K562 (cell line): ENCODE measurements around the gene PRTFDC1. TPM values are rescaled to one million over a fixed set of nuclear protein-coding genes. Genes with fewer than 3 reads are reported as not detected.

Source experiments
- ATAC-seq: fragments of 200-7000 bp; cut with Tn5 transposase; 3 replicates; pipeline ENCODE4 v1.9.1; 2020; ENCODE audit warnings: moderate library complexity
- BruUV-seq: library from RNA; stranded (reverse); fragments of 400-500 nt; replicated peaks from 2 replicates; lab custom pipeline; 2021; lab: Mats Ljungman, UMichigan
- CTCF ChIA-PET: fragments of 300-600 bp; formaldehyde crosslinking; extraction: SDS; loops from one replicate; lab custom pipeline; 2021; ENCODE audit warnings: low intra/inter-chr PET ratio; lab: Yijun Ruan, JAX
- POLR2A ChIA-PET: fragments of 300-600, 350-650 bp; sonication (Branson Sonifier 250); formaldehyde crosslinking; extraction: SDS; loops from one replicate; lab custom pipeline; 2021; ENCODE audit warnings: antibody characterized with exemption, inconsistent platforms; lab: Yijun Ruan, JAX
- DNase-seq, 4 experiments: peaks; one replicate each; pipeline versions ENCODE4 v3.0.0 to v3.0.0-alpha.2; 2011 to 2018; ENCODE audit warnings: low spot score in 3 of 4, mixed read lengths in 3 of 4; ENCODE audit errors: extremely low read depth in 1 of 4
- FAIRE-seq: peaks from 2 replicates; lab custom pipeline; 2011; peaks lifted over from hg19 to GRCh38; lab: Jason Lieb, UNC
- H2AFZ ChIP-seq: 2 replicates; pipeline ENCODE4 v1.6.0; 2011; ENCODE audit warnings: low read depth, low read length, control low read depth, inconsistent platforms
- H3K27ac ChIP-seq: fragments of 200-600 bp; 3 replicates; pipeline ENCODE4 v1.8.0; 2011; ENCODE audit warnings: low read depth, mild to moderate bottlenecking, control low read depth, inconsistent platforms, low read length, moderate library complexity, mixed read lengths; ENCODE audit errors: extremely low read depth
- H3K27me3 ChIP-seq, 2 experiments: fragments of 300-600 bp in 1 of 2; 2 replicates in 1 of 2; 3 replicates in 1 of 2; pipeline versions ENCODE4 v1.6.0 to v1.8.0; 2011; ENCODE audit warnings: inconsistent platforms in 2 of 2, low read length in 2 of 2, mild to moderate bottlenecking in 1 of 2, mixed read lengths in 1 of 2, moderate library complexity in 1 of 2; ENCODE audit not compliant: control insufficient read depth in 2 of 2, insufficient read depth in 2 of 2
- H3K36me3 ChIP-seq: fragments of 300-600 bp; 3 replicates; pipeline ENCODE4 v1.8.0; 2011; ENCODE audit warnings: mild to moderate bottlenecking, low read length, inconsistent platforms; ENCODE audit not compliant: control insufficient read depth, insufficient read depth
- H3K4me1 ChIP-seq, 2 experiments: fragments of 200-600 bp in 1 of 2; replicated peaks in 1 of 2; 2 replicates in 1 of 2; 3 replicates in 1 of 2; pipeline versions ENCODE4 v1.5.1 to v1.8.0; 2011; ENCODE audit warnings: inconsistent platforms in 2 of 2, low read length in 2 of 2, mild to moderate bottlenecking in 1 of 2, mixed read lengths in 1 of 2, moderate library complexity in 1 of 2; ENCODE audit not compliant: control insufficient read depth in 2 of 2, insufficient read depth in 2 of 2
- H3K4me2 ChIP-seq: 2 replicates; pipeline ENCODE4 v1.6.1; 2011; ENCODE audit warnings: low read length, control low read depth, inconsistent platforms, mixed read lengths; ENCODE audit not compliant: insufficient read depth
- H3K4me3 ChIP-seq: fragments of 200-600 bp; sonication (generic), shearing (Covaris generic); 2 replicates; pipeline ENCODE4 v1.5.1; 2016; ENCODE audit warnings: control low read depth, inconsistent platforms
- H3K79me2 ChIP-seq: fragments of 200-600 bp; 3 replicates; pipeline ENCODE4 v1.8.0; 2011; ENCODE audit warnings: low read length, inconsistent platforms; ENCODE audit not compliant: control insufficient read depth, insufficient read depth
- H3K9ac ChIP-seq, 2 experiments: 2 replicates each; pipeline versions ENCODE4 v1.6.0 to v1.6.1; 2011; ENCODE audit warnings: low read depth in 2 of 2, low read length in 2 of 2, control low read depth in 1 of 2, inconsistent platforms in 1 of 2, mild to moderate bottlenecking in 1 of 2, mixed read lengths in 1 of 2; ENCODE audit not compliant: insufficient read depth in 1 of 2
- H3K9me1 ChIP-seq: one replicate; pipeline ENCODE4 v1.6.0; 2011; ENCODE audit warnings: inconsistent platforms, mild to moderate bottlenecking, low read length, moderate library complexity; ENCODE audit not compliant: control insufficient read depth, insufficient read depth
- H3K9me3 ChIP-seq: replicated peaks from 2 replicates; pipeline ENCODE4 v1.5.1; 2011; ENCODE audit warnings: low read depth, low read length, inconsistent platforms; ENCODE audit not compliant: control insufficient read depth, insufficient read depth
- H4K20me1 ChIP-seq: replicated peaks from 2 replicates; pipeline ENCODE4 v1.6.1; 2011; ENCODE audit warnings: low read length, inconsistent platforms, mixed read lengths; ENCODE audit not compliant: control insufficient read depth, insufficient read depth
- MEIS2 ChIP-seq: fragments of 450-650 bp; IDR thresholded peaks from 2 replicates; pipeline ENCODE4 v1.6.1; 2014; ENCODE audit warnings: mild to moderate bottlenecking; ENCODE audit not compliant: partially characterized antibody
- RFX1 ChIP-seq: fragments of 450-650 bp; IDR thresholded peaks from 2 replicates; pipeline ENCODE4 v1.6.1; 2016; ENCODE audit warnings: mild to moderate bottlenecking, moderate library complexity
- WGBS: fragments of 100-300 bp; shearing (Covaris generic); methylation state at CpG from one replicate; pipeline ENCODE4 v1.1.6; 2016; ENCODE audit warnings: low coverage, mixed read lengths; ENCODE audit not compliant: insufficient coverage; ENCODE audit errors: missing lambda C conversion rate; 5-methylcytosine and 5-hydroxymethylcytosine counted together
- in situ Hi-C: fragments of 300-500 bp; cut with MboI; formaldehyde crosslinking; loops from 4 replicates; pipeline ENCODE4 v1.15.0; 2018; ENCODE audit warnings: inconsistent platforms, mixed read lengths
- intact Hi-C: fragments of 100-400 bp; cut with micrococcal nuclease; formaldehyde crosslinking; loops from 2 replicates; pipeline ENCODE4 v1.14.2; 2022
- polyA plus RNA-seq, 8 experiments: library from polyadenylated mRNA; depleted of rRNA in 4 of 8; stranded (reverse) in 5 of 8; unstranded in 3 of 8; fragments of >200 nt; fragmentation: Nextera tagmentation in 2 of 8; fragmentation: Illumina TruSeq in 1 of 8; extraction: Ambion mirVana in 2 of 8; extraction: Trizol in 1 of 8; gene quantifications; 2 replicates each; pipeline versions ENCODE4 v1.2.1 to v1.2.3, GENCODE V29; 2011 to 2014; ENCODE audit warnings: inconsistent platforms in 1 of 8, missing spikeins in 1 of 8
- total RNA-seq, 7 experiments: library from RNA; depleted of rRNA in 6 of 7; stranded (reverse); fragments of >200 nt in 6 of 7; fragmentation: Illumina TruSeq in 2 of 7; extraction: Trizol in 2 of 7; gene quantifications; 2 replicates each; pipeline versions ENCODE4 v1.2.1 to v1.2.3, GENCODE V29; 2011 to 2021; ENCODE audit warnings: low replicate concordance in 1 of 7
- TF ChIP-seq, protein P1 (sequence below): fragments of 250-450 bp; sonication (Bioruptor Pico); IDR thresholded peaks from 2 replicates; pipeline ENCODE4 v1.9.0; 2021; ENCODE audit warnings: mild to moderate bottlenecking, inconsistent platforms
- TF ChIP-seq, protein P2 (sequence below), 2 experiments: IDR thresholded peaks in 1 of 2; conservative IDR thresholded peaks in 1 of 2; 2 replicates each; pipeline ENCODE4 v1.6.1; 2016; ENCODE audit warnings: low read depth in 2 of 2, mild to moderate bottlenecking in 1 of 2, missing compliant biosample characterization in 1 of 2, missing genetic modification characterization in 1 of 2, moderate library complexity in 1 of 2

Gene PRTFDC1
- total and polyA plus RNA-seq, 9 of the 15 experiments (the other 6 are each of a cell fraction or from before 2014, with no cell fraction given) = 7.0 to 27.6 (median 10.0) TPM

DNA sequence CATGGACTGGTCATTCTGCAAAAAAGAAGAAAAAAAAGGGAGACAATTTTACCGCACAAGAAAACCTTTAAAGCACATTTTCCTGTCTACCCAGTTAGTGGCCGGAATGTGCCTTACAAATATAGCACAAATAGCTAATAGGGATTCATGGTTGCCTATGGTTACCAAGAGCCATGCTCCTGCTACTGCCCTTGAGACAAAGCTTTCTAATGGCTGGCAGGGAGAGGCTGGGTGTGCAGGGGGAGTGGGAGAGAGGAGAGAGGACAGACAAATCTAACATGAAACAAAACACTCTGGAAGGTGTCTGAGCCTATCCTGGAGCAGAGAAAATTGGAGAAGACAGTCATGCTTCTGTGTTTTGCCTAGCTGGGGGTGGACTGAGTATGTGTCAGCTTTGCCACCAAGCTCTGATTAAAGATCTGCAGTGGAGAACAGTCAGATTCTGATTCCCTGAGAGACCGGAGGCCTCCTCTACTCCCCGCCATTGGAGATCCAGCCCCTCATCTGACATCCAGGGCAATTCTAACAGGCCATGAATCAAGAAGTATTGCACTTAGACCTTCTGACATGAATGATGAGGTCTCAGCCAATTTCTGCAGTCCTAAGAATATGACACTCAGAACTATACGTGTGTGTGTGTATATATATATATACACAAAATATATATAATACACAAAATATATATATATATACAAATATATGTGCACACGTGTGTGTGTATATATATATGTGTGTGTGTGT is 80.2 kb downstream of the PRTFDC1 start:
- intact Hi-C loops = no loop called here
- WGBS = 55% methylated on average over 6 of the region's 6 CpGs
- in situ Hi-C loops = no loop called here
- CTCF ChIA-PET = no interaction called here
- Histone ChIP-seq H4K20me1 (no peaks in the 10 kb centered on the region), H2AFZ (peak overlapping the region; percentile 75), H3K27me3 (no peaks in the 10 kb centered on the region), H3K27ac (peak overlapping the region; percentile 32; the same call in 2 of the 3 replicates), H3K79me2 (no peaks in the 10 kb centered on the region), H3K9me1 (peaks cover 2% of the 10 kb centered on the region), H3K36me3 (no peaks in the 10 kb centered on the region; the same call in 2 of the 3 replicates), H3K4me2 (no peak overlapping the region), H3K4me1 (peaks cover under 1 to 26% of the 10 kb centered on the region in 2 experiments; a peak in 4 of 5 replicates), H3K9me3 (peaks cover 4% of the 10 kb centered on the region), H3K4me3 (no peak overlapping the region), H3K9ac (peak overlapping the region in 1 of 2 experiments; percentile 53; a peak in 1 of 4 replicates)
- ATAC-seq = no peak
- TF ChIP-seq, protein P1, sequence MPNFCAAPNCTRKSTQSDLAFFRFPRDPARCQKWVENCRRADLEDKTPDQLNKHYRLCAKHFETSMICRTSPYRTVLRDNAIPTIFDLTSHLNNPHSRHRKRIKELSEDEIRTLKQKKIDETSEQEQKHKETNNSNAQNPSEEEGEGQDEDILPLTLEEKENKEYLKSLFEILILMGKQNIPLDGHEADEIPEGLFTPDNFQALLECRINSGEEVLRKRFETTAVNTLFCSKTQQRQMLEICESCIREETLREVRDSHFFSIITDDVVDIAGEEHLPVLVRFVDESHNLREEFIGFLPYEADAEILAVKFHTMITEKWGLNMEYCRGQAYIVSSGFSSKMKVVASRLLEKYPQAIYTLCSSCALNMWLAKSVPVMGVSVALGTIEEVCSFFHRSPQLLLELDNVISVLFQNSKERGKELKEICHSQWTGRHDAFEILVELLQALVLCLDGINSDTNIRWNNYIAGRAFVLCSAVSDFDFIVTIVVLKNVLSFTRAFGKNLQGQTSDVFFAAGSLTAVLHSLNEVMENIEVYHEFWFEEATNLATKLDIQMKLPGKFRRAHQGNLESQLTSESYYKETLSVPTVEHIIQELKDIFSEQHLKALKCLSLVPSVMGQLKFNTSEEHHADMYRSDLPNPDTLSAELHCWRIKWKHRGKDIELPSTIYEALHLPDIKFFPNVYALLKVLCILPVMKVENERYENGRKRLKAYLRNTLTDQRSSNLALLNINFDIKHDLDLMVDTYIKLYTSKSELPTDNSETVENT = no peak
- TF ChIP-seq, protein P2, sequence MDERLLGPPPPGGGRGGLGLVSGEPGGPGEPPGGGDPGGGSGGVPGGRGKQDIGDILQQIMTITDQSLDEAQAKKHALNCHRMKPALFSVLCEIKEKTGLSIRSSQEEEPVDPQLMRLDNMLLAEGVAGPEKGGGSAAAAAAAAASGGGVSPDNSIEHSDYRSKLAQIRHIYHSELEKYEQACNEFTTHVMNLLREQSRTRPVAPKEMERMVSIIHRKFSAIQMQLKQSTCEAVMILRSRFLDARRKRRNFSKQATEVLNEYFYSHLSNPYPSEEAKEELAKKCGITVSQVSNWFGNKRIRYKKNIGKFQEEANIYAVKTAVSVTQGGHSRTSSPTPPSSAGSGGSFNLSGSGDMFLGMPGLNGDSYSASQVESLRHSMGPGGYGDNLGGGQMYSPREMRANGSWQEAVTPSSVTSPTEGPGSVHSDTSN (CRISPR knock-in tag; IDR thresholded peaks at IDR 0.05; ENCODE audit: low read depth) = no peak
- TF ChIP-seq, protein P2 (tag; conservative IDR thresholded peaks at IDR 0.05; ENCODE audit: low read depth) = peak; percentile 76
- peak; percentile 50 for TF ChIP-seq MEIS2
- TF ChIP-seq RFX1 = peak; percentile 84
- peak in 2 of 4 experiments; percentile 21 to 23 for DNase-seq
- FAIRE-seq = no peak
- BruUV-seq = no TSS peak
- POLR2A ChIA-PET = interaction anchor here (0.7 to 1.2 kb wide), 2 partner anchors 13 to 68 kb away, joined by 3 read pairs; no protein-coding TSS in a partner anchor
